Measurements from ENCODE around the gene MAU2.

DNA sequence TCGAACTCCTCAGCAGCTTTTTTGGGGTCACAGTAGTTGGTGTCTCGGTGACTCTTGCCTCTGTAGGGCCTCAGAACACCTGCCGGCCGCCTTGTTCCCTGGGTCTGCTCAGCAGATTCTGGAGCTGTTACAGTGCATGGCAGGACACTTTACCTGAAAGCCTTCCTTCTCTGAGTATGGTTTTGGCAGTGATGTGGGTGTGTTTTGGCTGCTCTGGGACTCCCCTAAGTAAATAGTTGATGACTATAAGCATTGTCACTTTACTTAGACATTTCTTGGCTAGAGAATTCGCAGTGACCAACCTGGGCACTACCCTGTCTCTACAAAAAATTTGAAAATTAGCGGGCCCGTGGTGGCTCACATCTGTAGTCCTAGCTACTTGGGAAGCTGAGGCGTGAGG, 7.0 kb downstream of the MAU2 start:
- TF ChIP-seq, protein P1, sequence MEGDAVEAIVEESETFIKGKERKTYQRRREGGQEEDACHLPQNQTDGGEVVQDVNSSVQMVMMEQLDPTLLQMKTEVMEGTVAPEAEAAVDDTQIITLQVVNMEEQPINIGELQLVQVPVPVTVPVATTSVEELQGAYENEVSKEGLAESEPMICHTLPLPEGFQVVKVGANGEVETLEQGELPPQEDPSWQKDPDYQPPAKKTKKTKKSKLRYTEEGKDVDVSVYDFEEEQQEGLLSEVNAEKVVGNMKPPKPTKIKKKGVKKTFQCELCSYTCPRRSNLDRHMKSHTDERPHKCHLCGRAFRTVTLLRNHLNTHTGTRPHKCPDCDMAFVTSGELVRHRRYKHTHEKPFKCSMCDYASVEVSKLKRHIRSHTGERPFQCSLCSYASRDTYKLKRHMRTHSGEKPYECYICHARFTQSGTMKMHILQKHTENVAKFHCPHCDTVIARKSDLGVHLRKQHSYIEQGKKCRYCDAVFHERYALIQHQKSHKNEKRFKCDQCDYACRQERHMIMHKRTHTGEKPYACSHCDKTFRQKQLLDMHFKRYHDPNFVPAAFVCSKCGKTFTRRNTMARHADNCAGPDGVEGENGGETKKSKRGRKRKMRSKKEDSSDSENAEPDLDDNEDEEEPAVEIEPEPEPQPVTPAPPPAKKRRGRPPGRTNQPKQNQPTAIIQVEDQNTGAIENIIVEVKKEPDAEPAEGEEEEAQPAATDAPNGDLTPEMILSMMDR (conservative IDR thresholded peaks at IDR 0.05; ENCODE audit: low read length) = no peak
- TF ChIP-seq EZH2phosphoT487 (IDR thresholded peaks at IDR 0.05; ENCODE audit: borderline replicate concordance) = no peak

Data from Loucy (cell line).